RWPE2 (cell line): Measurements from ENCODE around the gene LTB4R.
A peak's percentile ranks its signal among the peaks of the same experiment; 100 is the strongest.

Experiments used
- ATAC-seq: fragments of 200-7000 bp; cut with Tn5 transposase; 3 replicates; pipeline ENCODE4 v1.9.1; 2021; ENCODE audit warnings: low read depth
- DNase-seq: peaks from one replicate; pipeline ENCODE4 v3.0.0-alpha.2; 2020; ENCODE audit warnings: low spot score
- H3K27ac ChIP-seq: fragments of 450-650 bp; 2 replicates; pipeline ENCODE4 v1.5.1; 2017; ENCODE audit warnings: mild to moderate bottlenecking; ENCODE audit not compliant: poor library complexity, severe bottlenecking
- H3K27me3 ChIP-seq: fragments of 250-450 bp; sonication (Bioruptor Pico); 2 replicates; pipeline ENCODE4 v1.5.1; 2021; ENCODE audit warnings: mild to moderate bottlenecking, moderate library complexity; ENCODE audit not compliant: insufficient read depth, poor library complexity, severe bottlenecking
- H3K36me3 ChIP-seq: fragments of 250-450 bp; sonication (Bioruptor Pico); 2 replicates; pipeline ENCODE4 v1.5.1; 2020; ENCODE audit warnings: low read depth, mild to moderate bottlenecking, moderate library complexity
- H3K4me1 ChIP-seq: fragments of 250-450 bp; sonication (Bioruptor Pico); 2 replicates; pipeline ENCODE4 v1.5.1; 2021; ENCODE audit warnings: mild to moderate bottlenecking, moderate library complexity; ENCODE audit not compliant: insufficient read depth, poor library complexity, severe bottlenecking
- H3K4me3 ChIP-seq: fragments of 250-450 bp; sonication (Bioruptor Pico); 2 replicates; pipeline ENCODE4 v1.5.1; 2021; ENCODE audit warnings: mild to moderate bottlenecking, moderate library complexity; ENCODE audit not compliant: severe bottlenecking
- H3K9me3 ChIP-seq: fragments of 250-450 bp; sonication (Bioruptor Pico); 2 replicates; pipeline ENCODE4 v1.5.1; 2021; ENCODE audit warnings: mild to moderate bottlenecking, moderate library complexity; ENCODE audit not compliant: severe bottlenecking
- CTCF ChIP-seq: fragments of 450-650 bp; IDR thresholded peaks from one replicate; pipeline ENCODE4 v1.5.1; 2017; ENCODE audit warnings: mild to moderate bottlenecking, moderate library complexity; ENCODE audit not compliant: poor library complexity, severe bottlenecking

The LTB4R gene

GRCh38 chr14:24269910-24270536 lies 41.3 kb upstream of the LTB4R start:
- Histone ChIP-seq H3K4me1 (peaks cover 32% of the 10 kb centered on the region), H3K9me3 (no peaks in the 10 kb centered on the region), H3K36me3 (peaks cover 34% of the 10 kb centered on the region), H3K4me3 (no peak overlapping the region), H3K27me3 (no peaks in the 10 kb centered on the region), H3K27ac (peak overlapping the region; percentile 98)
- no peak for TF ChIP-seq CTCF
- no peak for ATAC-seq
- no peak for DNase-seq

- peak overlapping the region; percentile 98 for H3K27ac ChIP-seq
- H3K4me3 ChIP-seq, result peak overlapping the region; percentile 88
- DNase-seq, result no peak
- H3K4me1 ChIP-seq, result peaks cover 32% of the 10 kb centered on the region
- peak; percentile 1; the same call in 2 of the 3 replicates for ATAC-seq
- H3K36me3 ChIP-seq, result peaks cover 34% of the 10 kb centered on the region
- no peak for TF ChIP-seq CTCF
- no peaks in the 10 kb centered on the region for H3K27me3 ChIP-seq
- H3K9me3 ChIP-seq, result no peaks in the 10 kb centered on the region
These were observed 40.7 kb upstream of the LTB4R start for GRCh38 chr14:24270537-24271133.

GRCh38 chr14:24271134-24271833 lies 40.0 kb upstream of the LTB4R start, which contains the start of gene RABGGTA:
RABGGTA (minus strand) TSS chr14:24271597; CDS start chr14:24271115, 482 bp downstream.
- TF ChIP-seq CTCF, result peak; percentile 97
- DNase-seq (peak; percentile 93), ATAC-seq (peak; percentile 83)
- peaks cover 32% of the 10 kb centered on the region for H3K4me1 ChIP-seq
- no peaks in the 10 kb centered on the region for H3K9me3 ChIP-seq
- H3K4me3 ChIP-seq, result peak within 1 kb of the TSS; percentile 88
- H3K27ac ChIP-seq, result peak within 1 kb of the TSS; percentile 98
- H3K27me3 ChIP-seq, result no peaks in the 10 kb centered on the region
- H3K36me3 ChIP-seq, result peaks cover 29% of the 10 kb centered on the region

GRCh38 chr14:24271834-24272263 lies 39.5 kb upstream of the LTB4R start:
- no peak for TF ChIP-seq CTCF
- Histone ChIP-seq H3K4me3 (peak overlapping the region; percentile 88), H3K27me3 (no peaks in the 10 kb centered on the region), H3K27ac (peak overlapping the region; percentile 98), H3K36me3 (peaks cover 23% of the 10 kb centered on the region), H3K9me3 (no peaks in the 10 kb centered on the region), H3K4me1 (peaks cover 32% of the 10 kb centered on the region)
- no peak for DNase-seq
- no peak for ATAC-seq
